ENCODE results near the gene SMURF1. TPM values are rescaled to one million over a fixed set of nuclear protein-coding genes. Genes with fewer than 3 reads are reported as not detected.

The SMURF1 gene
- total RNA-seq, 2 experiments from 2014 or later, result 30.0 to 32.4 TPM

DNA sequence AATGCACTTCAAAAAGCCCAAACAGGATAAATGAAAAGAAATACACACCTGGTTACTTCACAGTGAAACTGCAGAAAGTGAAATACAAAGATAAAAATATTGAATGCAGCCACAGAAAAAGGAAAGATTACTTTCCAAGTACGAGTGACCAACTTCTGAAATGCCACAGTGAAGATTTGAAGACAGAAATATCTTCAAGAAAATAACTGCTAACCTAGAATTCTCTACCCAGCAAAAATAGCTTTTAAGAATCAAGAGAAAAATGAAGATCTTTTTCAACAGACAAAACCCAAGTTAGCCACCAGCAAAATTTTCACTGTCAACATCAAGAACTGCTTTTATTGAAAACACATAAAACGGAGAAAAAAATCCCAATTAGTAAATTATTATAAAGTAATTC, 46.2 kb downstream of the SMURF1 start:
- H3K4me3 ChIP-seq (ENCODE audit: low read length), result no peak overlapping the region
- TF ChIP-seq, protein P1, sequence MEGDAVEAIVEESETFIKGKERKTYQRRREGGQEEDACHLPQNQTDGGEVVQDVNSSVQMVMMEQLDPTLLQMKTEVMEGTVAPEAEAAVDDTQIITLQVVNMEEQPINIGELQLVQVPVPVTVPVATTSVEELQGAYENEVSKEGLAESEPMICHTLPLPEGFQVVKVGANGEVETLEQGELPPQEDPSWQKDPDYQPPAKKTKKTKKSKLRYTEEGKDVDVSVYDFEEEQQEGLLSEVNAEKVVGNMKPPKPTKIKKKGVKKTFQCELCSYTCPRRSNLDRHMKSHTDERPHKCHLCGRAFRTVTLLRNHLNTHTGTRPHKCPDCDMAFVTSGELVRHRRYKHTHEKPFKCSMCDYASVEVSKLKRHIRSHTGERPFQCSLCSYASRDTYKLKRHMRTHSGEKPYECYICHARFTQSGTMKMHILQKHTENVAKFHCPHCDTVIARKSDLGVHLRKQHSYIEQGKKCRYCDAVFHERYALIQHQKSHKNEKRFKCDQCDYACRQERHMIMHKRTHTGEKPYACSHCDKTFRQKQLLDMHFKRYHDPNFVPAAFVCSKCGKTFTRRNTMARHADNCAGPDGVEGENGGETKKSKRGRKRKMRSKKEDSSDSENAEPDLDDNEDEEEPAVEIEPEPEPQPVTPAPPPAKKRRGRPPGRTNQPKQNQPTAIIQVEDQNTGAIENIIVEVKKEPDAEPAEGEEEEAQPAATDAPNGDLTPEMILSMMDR (IDR thresholded peaks at IDR 0.05), result no peak
- no peaks in the 10 kb centered on the region for H3K4me1 ChIP-seq (ENCODE audit: insufficient read depth, low read length)
- Mint-ChIP-seq H3K27me3 (no peaks in the 10 kb centered on the region), H3K4me1 (ENCODE audit: low read depth) (peaks cover 38% of the 10 kb centered on the region), H3K36me3 (ENCODE audit: low read depth) (peaks cover 48% of the 10 kb centered on the region), H3K27ac (no peak overlapping the region), H3K4me3 (no peak overlapping the region), H3K9me3 (peaks cover 11% of the 10 kb centered on the region)
- no peak overlapping the region for H3K27ac ChIP-seq (ENCODE audit: low read depth in 1 of 2, low read length in 2 of 2)
- no peak for DNase-seq
- no peaks in the 10 kb centered on the region for H3K27me3 ChIP-seq (ENCODE audit: control insufficient read depth in 1 of 2, insufficient read depth in 2 of 2, low read length in 2 of 2)
- no peak for ATAC-seq (ENCODE audit: poor library complexity)
- ChIA-PET CTCF (no interaction called here), POLR2A (no interaction called here)
- no peaks in the 10 kb centered on the region for H3K36me3 ChIP-seq (ENCODE audit: insufficient read depth, low read length)
- peaks cover 0 to 9% of the 10 kb centered on the region in 2 experiments for H3K9me3 ChIP-seq (ENCODE audit: control insufficient read depth in 1 of 2, insufficient read depth in 1 of 2, low read length in 2 of 2)
- intact Hi-C loops (cut with DNase I, micrococcal nuclease), result no loop called here

- peaks cover 48% of the 10 kb centered on the region for H3K36me3 Mint-ChIP-seq (ENCODE audit: low read depth)
Measured at GRCh38 chr7:99096124-99096887, 47.6 kb downstream of the SMURF1 start.

GRCh38 chr7:99095698-99096097, 48.2 kb downstream of the SMURF1 start:
- Mint-ChIP-seq H3K4me1 (ENCODE audit: low read depth) (peaks cover 37% of the 10 kb centered on the region), H3K27ac (no peak overlapping the region), H3K4me3 (no peak overlapping the region), H3K36me3 (ENCODE audit: low read depth) (peaks cover 46% of the 10 kb centered on the region), H3K27me3 (no peaks in the 10 kb centered on the region), H3K9me3 (peaks cover 10% of the 10 kb centered on the region)
- Histone ChIP-seq H3K27me3 (ENCODE audit: control insufficient read depth in 1 of 2, insufficient read depth in 2 of 2, low read length in 2 of 2) (no peaks in the 10 kb centered on the region), H3K4me1 (ENCODE audit: insufficient read depth, low read length) (no peaks in the 10 kb centered on the region), H3K27ac (ENCODE audit: low read depth in 1 of 2, low read length in 2 of 2) (no peak overlapping the region), H3K9me3 (ENCODE audit: control insufficient read depth in 1 of 2, insufficient read depth in 1 of 2, low read length in 2 of 2) (peaks cover 0 to 9% of the 10 kb centered on the region in 2 experiments), H3K36me3 (ENCODE audit: insufficient read depth, low read length) (no peaks in the 10 kb centered on the region), H3K4me3 (ENCODE audit: low read length) (no peak overlapping the region)
- ATAC-seq (ENCODE audit: poor library complexity) (no peak), DNase-seq (no peak)
- CTCF ChIA-PET, result no interaction called here
- TF ChIP-seq, protein P1 (IDR thresholded peaks at IDR 0.05), result no peak
- intact Hi-C loops (cut with DNase I, micrococcal nuclease), result no loop called here
- POLR2A ChIA-PET, result interaction anchor here (0.6 kb wide), 1 partner anchor 30 kb away, joined by 4 read pairs; no protein-coding TSS in a partner anchor

More at GRCh38 chr7:99096124-99096887, 47.6 kb downstream of the SMURF1 start:
- H3K4me1 Mint-ChIP-seq (ENCODE audit: low read depth), result peaks cover 38% of the 10 kb centered on the region
- DNase-seq (no peak), ATAC-seq (ENCODE audit: poor library complexity) (no peak)
- H3K27me3 ChIP-seq (ENCODE audit: control insufficient read depth in 1 of 2, insufficient read depth in 2 of 2, low read length in 2 of 2), result no peaks in the 10 kb centered on the region
- ChIA-PET CTCF (no interaction called here), POLR2A (no interaction called here)
- peaks cover 11% of the 10 kb centered on the region for H3K9me3 Mint-ChIP-seq
- H3K9me3 ChIP-seq (ENCODE audit: control insufficient read depth in 1 of 2, insufficient read depth in 1 of 2, low read length in 2 of 2), result peaks cover 0 to 9% of the 10 kb centered on the region in 2 experiments
- H3K27ac Mint-ChIP-seq, result no peak overlapping the region
- intact Hi-C loops (cut with DNase I, micrococcal nuclease), result no loop called here
- no peaks in the 10 kb centered on the region for H3K27me3 Mint-ChIP-seq
- H3K36me3 ChIP-seq (ENCODE audit: insufficient read depth, low read length), result no peaks in the 10 kb centered on the region
- H3K4me3 ChIP-seq (ENCODE audit: low read length), result no peak overlapping the region
- no peak overlapping the region for H3K27ac ChIP-seq (ENCODE audit: low read depth in 1 of 2, low read length in 2 of 2)
- H3K4me1 ChIP-seq (ENCODE audit: insufficient read depth, low read length), result no peaks in the 10 kb centered on the region
- TF ChIP-seq, protein P1 (IDR thresholded peaks at IDR 0.05), result no peak
- H3K4me3 Mint-ChIP-seq, result no peak overlapping the region

Measured in CD4-positive, alpha-beta T cell (primary cell).